Activated CD8-positive, alpha-beta T cell treated with anti-CD3 and anti-CD28 coated beads for 36 hours (primary cell): ENCODE data around the gene ANKRD63. TPM values are rescaled to one million over a fixed set of nuclear protein-coding genes. Genes with fewer than 3 reads are reported as not detected.

Source experiments
- ATAC-seq: fragments of 200-7000 bp; cut with Tn5 transposase; one replicate; pipeline ENCODE4 v1.10.0; 2021; ENCODE audit warnings: mild to moderate bottlenecking, moderate library complexity
- CTCF ChIA-PET: fragments of 350-600 bp; sonication (Branson Sonifier 250); formaldehyde crosslinking; loops from one replicate; lab custom pipeline; 2021; ENCODE audit warnings: antibody characterized with exemption; lab: Charles Lee
- POLR2A ChIA-PET: fragments of 350-600 bp; sonication (Branson Sonifier 250); formaldehyde crosslinking; loops from one replicate; lab custom pipeline; 2021; ENCODE audit warnings: antibody characterized with exemption; lab: Charles Lee
- DNase-seq: peaks from one replicate; pipeline ENCODE4 v3.0.0-alpha.2; 2020
- H3K27ac Mint-ChIP-seq: one replicate; pipeline ENCODE4 v1.8.0; 2021; ENCODE audit warnings: mild to moderate bottlenecking, mixed read lengths
- H3K27me3 Mint-ChIP-seq: one replicate; pipeline ENCODE4 v1.8.0; 2021; ENCODE audit warnings: mixed read lengths
- H3K36me3 Mint-ChIP-seq: one replicate; pipeline ENCODE4 v1.8.0; 2021; ENCODE audit warnings: low read depth, mixed read lengths
- H3K4me1 Mint-ChIP-seq: one replicate; pipeline ENCODE4 v1.8.0; 2021; ENCODE audit warnings: low read depth, mixed read lengths
- H3K4me3 Mint-ChIP-seq: one replicate; pipeline ENCODE4 v1.8.0; 2021; ENCODE audit warnings: mild to moderate bottlenecking, moderate library complexity, mixed read lengths
- H3K9me3 Mint-ChIP-seq: one replicate; pipeline ENCODE4 v1.8.0; 2021; ENCODE audit warnings: mixed read lengths
- intact Hi-C: fragments of 100-400 bp; cut with micrococcal nuclease; formaldehyde crosslinking; loops from one replicate; pipeline ENCODE4 v1.10.0; 2022
- total RNA-seq, 2 experiments: library from RNA; stranded (reverse); gene quantifications; one replicate each; pipeline ENCODE4 v1.2.3, GENCODE V29; 2021
- TF ChIP-seq, protein P1 (sequence below): fragments of 200-600 bp; IDR thresholded peaks from one replicate; pipeline ENCODE4 v1.8.0; 2022; ENCODE audit warnings: antibody characterized with exemption, mild to moderate bottlenecking

ANKRD63 gene
- total RNA-seq, 2 experiments from 2014 or later, result not detected

DNA sequence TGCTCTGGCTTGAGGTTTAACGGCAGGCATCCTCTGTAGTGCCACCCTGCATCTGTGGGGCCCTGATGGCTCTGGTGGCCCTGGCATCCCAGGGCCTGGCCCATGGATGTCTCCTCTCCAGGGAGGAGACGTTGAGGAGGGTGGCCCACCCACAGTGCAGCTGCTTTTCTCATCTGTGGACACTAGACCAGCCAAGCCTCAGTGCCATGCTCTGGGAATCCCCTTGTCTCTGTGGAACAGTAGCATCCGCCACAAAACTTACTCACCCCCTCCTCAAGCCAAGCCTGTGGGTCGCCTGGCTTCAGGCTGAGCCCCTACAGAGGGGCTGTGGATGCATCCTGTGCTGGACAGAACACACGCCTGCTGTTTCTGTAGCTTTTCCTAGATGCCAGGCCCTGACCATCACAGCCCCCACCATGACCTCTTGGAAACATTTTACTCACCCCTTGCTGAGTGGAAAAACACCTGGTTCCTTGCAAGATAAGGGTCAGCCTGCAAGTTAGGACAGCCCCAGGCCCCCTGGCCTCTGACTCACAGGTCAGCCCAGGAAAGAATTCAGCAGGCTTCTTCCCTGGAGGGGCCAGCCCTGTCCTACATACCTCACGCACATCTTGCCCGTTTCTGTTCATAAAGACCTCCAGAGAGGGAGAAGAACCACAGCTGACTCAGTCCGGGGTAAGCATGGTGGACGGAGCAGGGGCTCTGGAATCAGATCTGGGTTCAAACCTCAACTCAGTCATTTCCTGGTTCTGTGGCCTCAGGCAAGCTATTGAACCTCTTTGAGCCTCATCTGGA, 25.0 kb downstream of the ANKRD63 start:
- Mint-ChIP-seq H3K27me3 (peaks cover 23% of the 10 kb centered on the region), H3K36me3 (no peaks in the 10 kb centered on the region), H3K4me1 (peaks cover 3% of the 10 kb centered on the region), H3K4me3 (no peak overlapping the region), H3K9me3 (no peaks in the 10 kb centered on the region), H3K27ac (no peak overlapping the region)
- intact Hi-C loops, result no loop called here
- TF ChIP-seq, protein P1, sequence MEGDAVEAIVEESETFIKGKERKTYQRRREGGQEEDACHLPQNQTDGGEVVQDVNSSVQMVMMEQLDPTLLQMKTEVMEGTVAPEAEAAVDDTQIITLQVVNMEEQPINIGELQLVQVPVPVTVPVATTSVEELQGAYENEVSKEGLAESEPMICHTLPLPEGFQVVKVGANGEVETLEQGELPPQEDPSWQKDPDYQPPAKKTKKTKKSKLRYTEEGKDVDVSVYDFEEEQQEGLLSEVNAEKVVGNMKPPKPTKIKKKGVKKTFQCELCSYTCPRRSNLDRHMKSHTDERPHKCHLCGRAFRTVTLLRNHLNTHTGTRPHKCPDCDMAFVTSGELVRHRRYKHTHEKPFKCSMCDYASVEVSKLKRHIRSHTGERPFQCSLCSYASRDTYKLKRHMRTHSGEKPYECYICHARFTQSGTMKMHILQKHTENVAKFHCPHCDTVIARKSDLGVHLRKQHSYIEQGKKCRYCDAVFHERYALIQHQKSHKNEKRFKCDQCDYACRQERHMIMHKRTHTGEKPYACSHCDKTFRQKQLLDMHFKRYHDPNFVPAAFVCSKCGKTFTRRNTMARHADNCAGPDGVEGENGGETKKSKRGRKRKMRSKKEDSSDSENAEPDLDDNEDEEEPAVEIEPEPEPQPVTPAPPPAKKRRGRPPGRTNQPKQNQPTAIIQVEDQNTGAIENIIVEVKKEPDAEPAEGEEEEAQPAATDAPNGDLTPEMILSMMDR, result no peak
- ChIA-PET POLR2A (no interaction called here), CTCF (interaction anchor here (1.2 to 10.6 kb wide), 7 partner anchors 16 to 212 kb away, joined by 3 to 88 read pairs (median 5); no protein-coding TSS in a partner anchor)
- no peak for ATAC-seq
- DNase-seq, result no peak

DNA sequence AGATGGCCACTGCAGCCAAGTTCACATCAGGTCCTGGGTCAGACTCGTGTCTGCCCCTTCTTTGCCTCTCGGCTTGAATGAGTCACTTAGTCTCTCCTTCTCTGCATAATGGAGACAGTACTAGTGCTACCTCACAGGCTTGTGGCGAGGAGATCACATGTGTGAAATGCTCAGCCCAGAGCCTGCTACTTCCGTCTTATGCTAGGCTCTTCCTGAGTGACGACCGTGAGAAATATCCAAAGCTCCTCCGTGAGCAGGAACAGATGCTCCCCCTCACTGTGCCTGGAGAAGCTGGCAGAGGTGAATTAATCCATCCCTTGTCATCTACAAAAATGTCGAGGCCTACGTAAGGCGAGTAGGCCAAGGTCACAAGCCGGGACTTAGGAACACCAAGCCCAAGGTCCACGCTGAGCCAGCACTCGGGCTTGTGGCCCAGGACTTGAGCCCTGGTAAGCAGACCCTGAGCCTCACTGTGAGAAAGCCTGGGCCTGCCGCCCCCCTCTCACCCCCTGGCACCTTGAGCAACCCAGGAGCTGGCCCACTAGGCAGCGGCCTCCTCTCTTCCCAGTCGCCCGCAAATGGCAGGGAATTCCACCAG, 26.1 kb downstream of the ANKRD63 start:
- intact Hi-C loops, result no loop called here
- peaks cover 3% of the 10 kb centered on the region for H3K4me1 Mint-ChIP-seq
- TF ChIP-seq, protein P1, result no peak
- peaks cover 27% of the 10 kb centered on the region for H3K27me3 Mint-ChIP-seq
- ChIA-PET CTCF (interaction anchor here (1.9 to 10.6 kb wide), 2 partner anchors 17 to 53 kb away, joined by 5 to 88 read pairs; no protein-coding TSS in a partner anchor), POLR2A (no interaction called here)
- no peak overlapping the region for H3K27ac Mint-ChIP-seq
- no peaks in the 10 kb centered on the region for H3K36me3 Mint-ChIP-seq
- DNase-seq, result peak; percentile 21
- H3K9me3 Mint-ChIP-seq, result no peaks in the 10 kb centered on the region
- H3K4me3 Mint-ChIP-seq, result no peak overlapping the region
- peak; percentile 72 for ATAC-seq

DNA sequence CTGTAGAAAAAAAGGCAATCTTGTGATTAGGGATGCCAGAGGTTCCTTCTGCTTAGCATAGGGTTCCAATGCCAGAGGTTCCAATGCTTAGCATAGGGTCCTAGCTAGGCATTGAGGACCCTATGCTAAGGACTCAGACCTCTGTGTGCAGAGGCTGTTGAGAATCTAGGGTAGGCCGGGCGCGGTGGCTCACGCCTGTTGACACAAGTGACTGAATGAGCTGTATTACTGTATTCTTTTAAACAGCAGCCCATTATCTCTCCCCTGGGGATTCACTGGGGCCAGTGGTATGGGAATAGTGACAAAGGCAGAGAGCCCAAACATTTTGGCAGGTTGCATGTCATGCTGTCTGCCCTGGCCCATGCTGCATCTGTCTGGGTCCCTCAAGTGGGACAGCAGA, 27.8 kb downstream of the ANKRD63 start:
- H3K4me1 Mint-ChIP-seq, result peaks cover 3% of the 10 kb centered on the region
- intact Hi-C loops, result no loop called here
- DNase-seq (no peak), ATAC-seq (no peak)
- no peak overlapping the region for H3K4me3 Mint-ChIP-seq
- H3K9me3 Mint-ChIP-seq, result no peaks in the 10 kb centered on the region
- ChIA-PET POLR2A (interaction anchor here (0.6 kb wide), 1 partner anchor 87 kb away, joined by 3 read pairs; no protein-coding TSS in a partner anchor), CTCF (interaction anchor here (0.8 to 7.5 kb wide), 6 partner anchors 11 to 210 kb away, joined by 4 to 42 read pairs (median 7); no protein-coding TSS in a partner anchor)
- H3K36me3 Mint-ChIP-seq, result no peaks in the 10 kb centered on the region
- peaks cover 36% of the 10 kb centered on the region for H3K27me3 Mint-ChIP-seq
- TF ChIP-seq, protein P1, result no peak
- H3K27ac Mint-ChIP-seq, result no peak overlapping the region

DNA sequence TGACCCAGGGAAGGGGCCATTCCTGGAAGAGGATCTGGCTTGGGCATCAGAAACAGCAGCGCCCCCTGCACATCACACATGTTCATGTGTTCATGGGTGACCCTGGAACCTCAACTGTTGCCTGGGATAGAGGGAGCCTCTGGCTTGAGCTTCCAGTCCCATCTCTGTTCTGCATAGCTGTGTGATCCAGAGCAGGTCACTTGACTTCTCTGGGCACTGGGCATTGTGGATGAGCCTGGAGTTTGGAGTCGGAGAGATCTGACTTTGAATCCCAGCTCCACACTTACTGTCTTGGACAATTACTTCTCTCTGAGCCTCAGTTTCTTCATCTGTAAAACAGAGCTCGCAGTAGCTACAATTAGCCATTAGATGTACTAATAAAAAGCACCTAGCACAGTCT, 28.4 kb downstream of the ANKRD63 start:
- intact Hi-C loops, result no loop called here
- H3K27ac Mint-ChIP-seq, result no peak overlapping the region
- H3K9me3 Mint-ChIP-seq, result no peaks in the 10 kb centered on the region
- H3K4me3 Mint-ChIP-seq, result no peak overlapping the region
- ATAC-seq, result no peak
- ChIA-PET CTCF (interaction anchor here (0.8 to 7.5 kb wide), 7 partner anchors 11 to 209 kb away, joined by 3 to 42 read pairs (median 7); no protein-coding TSS in a partner anchor), POLR2A (no interaction called here)
- no peaks in the 10 kb centered on the region for H3K36me3 Mint-ChIP-seq
- peaks cover 3% of the 10 kb centered on the region for H3K4me1 Mint-ChIP-seq
- TF ChIP-seq, protein P1, result no peak
- H3K27me3 Mint-ChIP-seq, result peaks cover 36% of the 10 kb centered on the region
- DNase-seq, result no peak
